ENCODE results near the gene DNMT3A. TPM values are rescaled to one million over a fixed set of nuclear protein-coding genes. Genes with fewer than 3 reads are reported as not detected.

Gene DNMT3A
- total RNA-seq, 1 donor from 2014 or later: 16.5 TPM

DNA sequence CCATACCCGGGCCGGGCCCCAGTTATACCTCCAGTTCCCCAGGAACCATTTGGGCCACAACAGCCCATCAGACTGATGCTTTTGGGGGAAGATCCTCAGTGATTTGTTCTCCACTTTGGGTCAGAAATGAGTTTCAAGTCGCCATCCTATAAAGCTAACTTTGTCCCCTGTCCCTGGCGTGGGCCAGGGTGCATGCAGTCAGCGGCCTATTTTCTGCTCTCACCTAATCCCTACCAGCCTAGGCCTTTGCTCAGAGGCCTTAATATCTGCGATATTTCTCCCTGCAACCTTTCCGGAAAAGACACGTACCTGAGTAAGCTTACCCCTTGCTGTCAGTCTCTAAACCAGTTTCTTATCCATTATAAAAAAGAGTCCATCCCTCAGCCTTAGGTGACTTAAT is 7.2 kb downstream of the DNMT3A start:
- no peak overlapping the region for H3K4me3 ChIP-seq
- H3K36me3 ChIP-seq: no peaks in the 10 kb centered on the region
- TF ChIP-seq, protein P1, sequence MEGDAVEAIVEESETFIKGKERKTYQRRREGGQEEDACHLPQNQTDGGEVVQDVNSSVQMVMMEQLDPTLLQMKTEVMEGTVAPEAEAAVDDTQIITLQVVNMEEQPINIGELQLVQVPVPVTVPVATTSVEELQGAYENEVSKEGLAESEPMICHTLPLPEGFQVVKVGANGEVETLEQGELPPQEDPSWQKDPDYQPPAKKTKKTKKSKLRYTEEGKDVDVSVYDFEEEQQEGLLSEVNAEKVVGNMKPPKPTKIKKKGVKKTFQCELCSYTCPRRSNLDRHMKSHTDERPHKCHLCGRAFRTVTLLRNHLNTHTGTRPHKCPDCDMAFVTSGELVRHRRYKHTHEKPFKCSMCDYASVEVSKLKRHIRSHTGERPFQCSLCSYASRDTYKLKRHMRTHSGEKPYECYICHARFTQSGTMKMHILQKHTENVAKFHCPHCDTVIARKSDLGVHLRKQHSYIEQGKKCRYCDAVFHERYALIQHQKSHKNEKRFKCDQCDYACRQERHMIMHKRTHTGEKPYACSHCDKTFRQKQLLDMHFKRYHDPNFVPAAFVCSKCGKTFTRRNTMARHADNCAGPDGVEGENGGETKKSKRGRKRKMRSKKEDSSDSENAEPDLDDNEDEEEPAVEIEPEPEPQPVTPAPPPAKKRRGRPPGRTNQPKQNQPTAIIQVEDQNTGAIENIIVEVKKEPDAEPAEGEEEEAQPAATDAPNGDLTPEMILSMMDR (IDR thresholded peaks at IDR 0.05; ENCODE audit: borderline replicate concordance): no peak
- H3K9me3 ChIP-seq (replicated peaks): no peaks in the 10 kb centered on the region
- DNase-seq: no peak
- H3K27me3 ChIP-seq (ENCODE audit: low read depth): no peaks in the 10 kb centered on the region
- intact Hi-C loops (cut with micrococcal nuclease): no loop called here
- H3K27ac ChIP-seq (replicated peaks): peak overlapping the region; percentile 50
- peaks cover 100% of the 10 kb centered on the region for H3K4me1 ChIP-seq

DNA sequence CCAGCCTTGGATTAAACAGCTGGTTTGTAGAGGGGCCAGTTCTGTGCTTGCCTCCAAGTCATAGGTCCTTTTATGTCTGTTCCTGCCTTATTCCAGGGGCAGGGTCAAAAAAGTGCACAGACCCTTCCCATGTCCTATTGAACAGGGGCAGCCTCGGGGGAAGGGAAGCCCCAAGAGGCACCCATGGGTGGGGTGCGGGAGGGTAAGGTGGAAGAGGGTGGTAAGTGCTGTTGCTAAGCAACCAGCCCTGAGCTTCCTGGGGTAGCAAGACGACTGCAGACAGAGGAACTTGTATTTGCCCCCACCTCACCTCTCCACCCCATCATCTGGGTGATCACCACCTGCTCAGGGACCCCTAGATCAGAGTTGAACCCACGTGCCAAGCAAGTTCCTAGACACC is 7.7 kb downstream of the DNMT3A start:
- intact Hi-C loops (cut with micrococcal nuclease): no loop called here
- H3K36me3 ChIP-seq: no peaks in the 10 kb centered on the region
- peaks cover 100% of the 10 kb centered on the region for H3K4me1 ChIP-seq
- H3K27ac ChIP-seq (replicated peaks): peak overlapping the region; percentile 70
- no peaks in the 10 kb centered on the region for H3K27me3 ChIP-seq (ENCODE audit: low read depth)
- DNase-seq: peak; percentile 2
- H3K4me3 ChIP-seq: no peak overlapping the region
- TF ChIP-seq, protein P1 (IDR thresholded peaks at IDR 0.05; ENCODE audit: borderline replicate concordance): no peak
- H3K9me3 ChIP-seq (replicated peaks): no peaks in the 10 kb centered on the region

DNA sequence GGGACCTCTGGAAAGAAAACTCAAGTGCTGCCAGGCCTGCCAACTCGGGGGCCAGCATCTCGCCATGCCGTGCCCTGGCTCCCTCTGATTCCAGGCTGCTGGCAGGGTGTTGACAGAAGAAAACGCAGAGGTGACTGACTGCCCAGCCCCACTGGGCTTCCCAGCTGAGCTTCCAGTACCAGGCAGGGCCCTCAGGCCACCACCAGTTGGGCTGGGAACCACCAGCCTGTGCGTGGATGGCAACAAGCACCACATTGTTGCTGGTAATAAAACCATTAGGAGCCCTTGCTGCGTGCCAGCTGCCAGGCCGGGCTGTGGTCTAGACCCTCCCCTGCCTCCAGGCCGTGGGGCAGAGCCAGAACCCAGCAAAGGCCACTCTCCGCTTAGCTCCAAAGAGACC is 9.2 kb downstream of the DNMT3A start:
- TF ChIP-seq, protein P1 (IDR thresholded peaks at IDR 0.05; ENCODE audit: borderline replicate concordance): no peak
- intact Hi-C loops (cut with micrococcal nuclease): no loop called here
- Histone ChIP-seq H3K9me3 (replicated peaks) (no peaks in the 10 kb centered on the region), H3K27ac (replicated peaks) (peak overlapping the region; percentile 70), H3K27me3 (ENCODE audit: low read depth) (no peaks in the 10 kb centered on the region), H3K4me3 (no peak overlapping the region), H3K36me3 (no peaks in the 10 kb centered on the region), H3K4me1 (peaks cover 96% of the 10 kb centered on the region)
- peak; percentile 59 for DNase-seq

DNA sequence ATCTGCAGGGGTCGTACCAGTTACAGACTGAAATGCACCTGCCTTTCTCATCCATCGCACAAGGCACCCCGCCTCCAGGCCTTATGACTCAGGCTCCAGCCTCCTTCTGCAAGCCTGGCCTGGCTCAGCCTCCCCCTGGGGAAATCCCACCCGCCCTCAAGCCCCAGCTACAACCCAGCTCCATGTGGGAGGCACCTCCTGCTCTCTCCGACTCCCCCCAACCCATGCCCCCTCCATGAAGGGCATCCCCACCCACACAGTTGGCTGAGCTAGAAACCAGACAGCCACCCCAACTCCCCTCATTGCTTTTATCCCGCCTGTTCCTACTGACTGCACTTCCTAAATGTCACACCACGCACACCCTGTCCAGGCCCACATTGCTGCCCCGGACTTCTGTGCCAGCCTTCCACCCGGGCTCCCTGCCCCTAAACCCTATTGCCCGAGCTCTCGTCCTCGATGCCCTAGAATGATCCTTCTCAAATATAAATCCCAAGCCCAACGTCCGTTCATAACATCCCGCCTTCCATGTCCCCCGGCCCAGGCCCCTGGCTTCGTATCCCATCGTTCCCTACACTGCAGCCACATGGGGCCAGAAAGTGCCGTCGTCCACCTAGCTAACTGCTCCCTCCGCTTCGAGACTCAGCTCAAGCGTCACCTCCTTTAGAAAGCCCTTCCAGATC is 9.9 kb downstream of the DNMT3A start:
- intact Hi-C loops (cut with micrococcal nuclease): no loop called here
- Histone ChIP-seq H3K9me3 (replicated peaks) (peaks cover 4% of the 10 kb centered on the region), H3K27me3 (ENCODE audit: low read depth) (no peaks in the 10 kb centered on the region), H3K4me1 (peaks cover 89% of the 10 kb centered on the region), H3K36me3 (peaks cover 4% of the 10 kb centered on the region), H3K27ac (replicated peaks) (peak overlapping the region; percentile 70), H3K4me3 (no peak overlapping the region)
- DNase-seq: peak; percentile 14
- TF ChIP-seq, protein P1 (IDR thresholded peaks at IDR 0.05; ENCODE audit: borderline replicate concordance): no peak

DNA sequence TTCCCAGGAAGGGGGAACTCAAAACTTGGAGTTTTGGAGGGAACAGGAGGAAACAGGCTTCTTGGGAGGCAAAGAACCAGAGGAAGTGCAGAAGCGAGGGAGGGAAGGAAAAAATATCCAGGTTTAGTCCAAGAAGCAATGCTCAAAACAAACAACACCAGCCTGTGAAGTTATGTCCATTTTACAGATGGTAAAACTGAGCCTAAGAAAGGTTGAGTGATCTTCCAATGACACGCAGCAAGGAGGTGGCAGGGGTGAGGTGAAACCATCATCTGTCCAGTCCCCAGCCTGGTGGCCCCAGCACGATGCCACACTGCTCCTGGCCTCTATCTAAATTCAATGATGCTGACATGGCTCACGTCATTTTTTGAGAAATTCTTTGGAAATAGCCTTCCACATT is 10.8 kb downstream of the DNMT3A start:
- intact Hi-C loops (cut with micrococcal nuclease): no loop called here
- no peak overlapping the region for H3K4me3 ChIP-seq
- no peak for DNase-seq
- H3K27ac ChIP-seq (replicated peaks): no peak overlapping the region
- H3K9me3 ChIP-seq (replicated peaks): peaks cover 11% of the 10 kb centered on the region
- peaks cover 12% of the 10 kb centered on the region for H3K36me3 ChIP-seq
- H3K27me3 ChIP-seq (ENCODE audit: low read depth): no peaks in the 10 kb centered on the region
- TF ChIP-seq, protein P1 (IDR thresholded peaks at IDR 0.05; ENCODE audit: borderline replicate concordance): no peak
- H3K4me1 ChIP-seq: peaks cover 80% of the 10 kb centered on the region
